Activated CD8-positive, alpha-beta T cell treated with anti-CD3 and anti-CD28 coated beads for 36 hours (primary cell): ENCODE results near the gene PTPRK. TPM values are rescaled to one million over a fixed set of nuclear protein-coding genes. Genes with fewer than 3 reads are reported as not detected.

Experiments used
- ATAC-seq: fragments of 200-7000 bp; cut with Tn5 transposase; one replicate; pipeline ENCODE4 v1.10.0; 2021; ENCODE audit warnings: mild to moderate bottlenecking, moderate library complexity
- CTCF ChIA-PET: fragments of 350-600 bp; sonication (Branson Sonifier 250); formaldehyde crosslinking; loops from one replicate; lab custom pipeline; 2021; ENCODE audit warnings: antibody characterized with exemption; lab: Charles Lee
- POLR2A ChIA-PET: fragments of 350-600 bp; sonication (Branson Sonifier 250); formaldehyde crosslinking; loops from one replicate; lab custom pipeline; 2021; ENCODE audit warnings: antibody characterized with exemption; lab: Charles Lee
- DNase-seq: peaks from one replicate; pipeline ENCODE4 v3.0.0-alpha.2; 2020
- H3K27ac Mint-ChIP-seq: one replicate; pipeline ENCODE4 v1.8.0; 2021; ENCODE audit warnings: mild to moderate bottlenecking, mixed read lengths
- H3K27me3 Mint-ChIP-seq: one replicate; pipeline ENCODE4 v1.8.0; 2021; ENCODE audit warnings: mixed read lengths
- H3K36me3 Mint-ChIP-seq: one replicate; pipeline ENCODE4 v1.8.0; 2021; ENCODE audit warnings: low read depth, mixed read lengths
- H3K4me1 Mint-ChIP-seq: one replicate; pipeline ENCODE4 v1.8.0; 2021; ENCODE audit warnings: low read depth, mixed read lengths
- H3K4me3 Mint-ChIP-seq: one replicate; pipeline ENCODE4 v1.8.0; 2021; ENCODE audit warnings: mild to moderate bottlenecking, moderate library complexity, mixed read lengths
- H3K9me3 Mint-ChIP-seq: one replicate; pipeline ENCODE4 v1.8.0; 2021; ENCODE audit warnings: mixed read lengths
- intact Hi-C: fragments of 100-400 bp; cut with micrococcal nuclease; formaldehyde crosslinking; loops from one replicate; pipeline ENCODE4 v1.10.0; 2022
- total RNA-seq, 2 experiments: library from RNA; stranded (reverse); gene quantifications; one replicate each; pipeline ENCODE4 v1.2.3, GENCODE V29; 2021
- TF ChIP-seq, protein P1 (sequence below): fragments of 200-600 bp; IDR thresholded peaks from one replicate; pipeline ENCODE4 v1.8.0; 2022; ENCODE audit warnings: antibody characterized with exemption, mild to moderate bottlenecking

Gene PTPRK
- total RNA-seq, 2 experiments from 2014 or later = 7.7 to 8.9 TPM

DNA sequence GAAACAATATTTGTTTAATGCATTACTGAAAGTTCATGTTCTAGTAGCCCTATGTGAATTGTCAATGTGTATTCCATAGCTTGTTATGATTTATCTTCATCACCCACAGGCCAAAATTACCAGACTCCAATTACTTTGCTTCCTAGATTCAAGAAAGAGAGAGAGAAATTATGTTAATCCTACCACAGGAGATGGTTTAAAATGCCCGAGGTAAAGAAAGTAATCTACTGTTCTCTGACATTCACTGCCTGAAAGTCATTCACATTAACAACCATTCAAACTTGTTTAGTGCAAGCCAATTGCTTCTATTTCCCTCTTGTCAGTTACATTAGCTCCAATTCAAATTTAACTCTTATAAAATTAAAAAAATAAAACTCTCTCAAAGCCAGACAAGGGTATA, 359.1 kb downstream of the PTPRK start:
- DNase-seq (no peak), ATAC-seq (no peak)
- H3K9me3 Mint-ChIP-seq = no peaks in the 10 kb centered on the region
- peaks cover under 1% of the 10 kb centered on the region for H3K36me3 Mint-ChIP-seq
- CTCF ChIA-PET = interaction anchor here (1.0 to 1.5 kb wide), 2 partner anchors 35 to 306 kb away, joined by 3 read pairs; no protein-coding TSS in a partner anchor
- POLR2A ChIA-PET = no interaction called here
- H3K27ac Mint-ChIP-seq = no peak overlapping the region
- intact Hi-C loops = no loop called here
- no peak overlapping the region for H3K4me3 Mint-ChIP-seq
- TF ChIP-seq, protein P1, sequence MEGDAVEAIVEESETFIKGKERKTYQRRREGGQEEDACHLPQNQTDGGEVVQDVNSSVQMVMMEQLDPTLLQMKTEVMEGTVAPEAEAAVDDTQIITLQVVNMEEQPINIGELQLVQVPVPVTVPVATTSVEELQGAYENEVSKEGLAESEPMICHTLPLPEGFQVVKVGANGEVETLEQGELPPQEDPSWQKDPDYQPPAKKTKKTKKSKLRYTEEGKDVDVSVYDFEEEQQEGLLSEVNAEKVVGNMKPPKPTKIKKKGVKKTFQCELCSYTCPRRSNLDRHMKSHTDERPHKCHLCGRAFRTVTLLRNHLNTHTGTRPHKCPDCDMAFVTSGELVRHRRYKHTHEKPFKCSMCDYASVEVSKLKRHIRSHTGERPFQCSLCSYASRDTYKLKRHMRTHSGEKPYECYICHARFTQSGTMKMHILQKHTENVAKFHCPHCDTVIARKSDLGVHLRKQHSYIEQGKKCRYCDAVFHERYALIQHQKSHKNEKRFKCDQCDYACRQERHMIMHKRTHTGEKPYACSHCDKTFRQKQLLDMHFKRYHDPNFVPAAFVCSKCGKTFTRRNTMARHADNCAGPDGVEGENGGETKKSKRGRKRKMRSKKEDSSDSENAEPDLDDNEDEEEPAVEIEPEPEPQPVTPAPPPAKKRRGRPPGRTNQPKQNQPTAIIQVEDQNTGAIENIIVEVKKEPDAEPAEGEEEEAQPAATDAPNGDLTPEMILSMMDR = no peak
- peaks cover 12% of the 10 kb centered on the region for H3K4me1 Mint-ChIP-seq
- no peaks in the 10 kb centered on the region for H3K27me3 Mint-ChIP-seq

- no peak for DNase-seq
- intact Hi-C loops = no loop called here
- Mint-ChIP-seq H3K9me3 (peaks cover 2% of the 10 kb centered on the region), H3K27ac (no peak overlapping the region), H3K4me1 (peaks cover 14% of the 10 kb centered on the region), H3K27me3 (no peaks in the 10 kb centered on the region), H3K4me3 (no peak overlapping the region), H3K36me3 (peaks cover 2% of the 10 kb centered on the region)
- TF ChIP-seq, protein P1 = no peak
- CTCF ChIA-PET = no interaction called here
- ATAC-seq = no peak
- POLR2A ChIA-PET = no interaction called here
Observed at GRCh38 chr6:128158496-128158895, 361.9 kb downstream of the PTPRK start.

- H3K27me3 Mint-ChIP-seq = no peaks in the 10 kb centered on the region
- peaks cover 2% of the 10 kb centered on the region for H3K9me3 Mint-ChIP-seq
- DNase-seq = no peak
- POLR2A ChIA-PET = no interaction called here
- CTCF ChIA-PET = no interaction called here
- peaks cover 2% of the 10 kb centered on the region for H3K36me3 Mint-ChIP-seq
- no peak overlapping the region for H3K27ac Mint-ChIP-seq
- no peak for ATAC-seq
- H3K4me1 Mint-ChIP-seq = peaks cover 14% of the 10 kb centered on the region
- intact Hi-C loops = no loop called here
- no peak overlapping the region for H3K4me3 Mint-ChIP-seq
- TF ChIP-seq, protein P1 = no peak
Observed at GRCh38 chr6:128156321-128157111, 363.9 kb downstream of the PTPRK start.

- ATAC-seq (no peak), DNase-seq (no peak)
- Mint-ChIP-seq H3K4me3 (no peak overlapping the region), H3K36me3 (peaks cover 2% of the 10 kb centered on the region), H3K9me3 (peaks cover 2% of the 10 kb centered on the region), H3K27ac (no peak overlapping the region), H3K27me3 (no peaks in the 10 kb centered on the region), H3K4me1 (peaks cover 14% of the 10 kb centered on the region)
- intact Hi-C loops = no loop called here
- POLR2A ChIA-PET = no interaction called here
- TF ChIP-seq, protein P1 = no peak
- CTCF ChIA-PET = no interaction called here
Observed at GRCh38 chr6:128155826-128156225, 364.6 kb downstream of the PTPRK start.

DNA sequence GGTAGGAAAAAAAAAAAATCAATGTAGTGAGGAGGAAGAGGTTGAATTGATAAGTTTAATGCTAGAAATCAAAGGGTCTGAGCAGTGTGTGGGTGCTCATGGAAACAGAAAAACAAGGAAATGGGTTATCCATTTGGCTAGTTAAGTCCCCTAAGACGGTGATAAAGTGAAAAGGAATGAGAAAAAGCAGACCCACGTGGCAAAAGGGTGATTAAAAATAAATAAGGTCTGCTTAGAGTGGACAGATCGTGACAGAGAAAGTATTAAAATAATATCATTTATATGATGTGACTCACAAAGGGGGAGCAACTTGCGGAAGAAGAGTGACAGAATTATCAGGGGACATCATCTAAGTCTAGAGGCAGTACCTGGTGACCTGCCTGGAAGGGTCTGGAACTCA, 367.8 kb downstream of the PTPRK start:
- TF ChIP-seq, protein P1 = no peak
- intact Hi-C loops = no loop called here
- ATAC-seq (no peak), DNase-seq (no peak)
- H3K9me3 Mint-ChIP-seq = peaks cover 2% of the 10 kb centered on the region
- H3K4me1 Mint-ChIP-seq = peaks cover 4% of the 10 kb centered on the region
- CTCF ChIA-PET = no interaction called here
- H3K36me3 Mint-ChIP-seq = peaks cover 2% of the 10 kb centered on the region
- H3K27ac Mint-ChIP-seq = no peak overlapping the region
- POLR2A ChIA-PET = no interaction called here
- no peak overlapping the region for H3K4me3 Mint-ChIP-seq
- H3K27me3 Mint-ChIP-seq = no peaks in the 10 kb centered on the region
